GM12878 (cell line): ENCODE results near the gene TAF4. TPM values are rescaled to one million over a fixed set of nuclear protein-coding genes. Genes with fewer than 3 reads are reported as not detected.

ENCODE experiments used
- ATAC-seq: fragments of 200-7000 bp; cut with Tn5 transposase; 3 replicates; pipeline ENCODE4 v1.9.1; 2020; ENCODE audit warnings: mild to moderate bottlenecking, moderate library complexity
- BruUV-seq: library from RNA; stranded (reverse); fragments of 400-500 nt; replicated peaks from 2 replicates; lab custom pipeline; 2021; lab: Mats Ljungman, UMichigan
- CTCF ChIA-PET: fragments of 300-600 bp; sonication (Branson Sonifier 250); formaldehyde crosslinking; extraction: SDS; loops from one replicate; lab custom pipeline; 2021; ENCODE audit warnings: inconsistent platforms; lab: Yijun Ruan, JAX
- POLR2A ChIA-PET: fragments of 350-600 bp; formaldehyde crosslinking; extraction: SDS; loops from one replicate; lab custom pipeline; 2021; ENCODE audit warnings: inconsistent platforms; lab: Charles Lee
- RAD21 ChIA-PET: fragments of 300-600 bp; sonication (Branson Sonifier 250); formaldehyde crosslinking; loops from one replicate; lab custom pipeline; 2023; ENCODE audit warnings: antibody characterized with exemption; ENCODE audit not compliant: unreplicated experiment; lab: Charles Lee
- SMC1A ChIA-PET: fragments of 300-600 bp; sonication (Branson Sonifier 250); formaldehyde crosslinking; loops from one replicate; lab custom pipeline; 2023; ENCODE audit not compliant: unreplicated experiment, uncharacterized antibody; lab: Charles Lee
- DNase-seq: peaks from one replicate; pipeline ENCODE4 v3.0.0-alpha.2; 2011; ENCODE audit warnings: low read depth, low spot score
- FAIRE-seq: peaks from 3 replicates; lab custom pipeline; 2011; peaks lifted over from hg19 to GRCh38; lab: Jason Lieb, UNC
- H2AFZ ChIP-seq: 2 replicates; pipeline ENCODE4 v1.6.0; 2011; ENCODE audit warnings: low read depth, low read length, control low read depth; ENCODE audit not compliant: control insufficient read depth
- H3K27ac ChIP-seq: 2 replicates; pipeline ENCODE4 v1.5.1; 2011; ENCODE audit warnings: control low read depth; ENCODE audit not compliant: control insufficient read depth, insufficient read depth
- H3K27me3 ChIP-seq, 2 experiments: replicated peaks in 1 of 2; 2 replicates each; pipeline versions ENCODE4 v1.6.0 to v1.6.1; 2011; ENCODE audit warnings: low read length in 1 of 2; ENCODE audit not compliant: control insufficient read depth in 2 of 2, insufficient read depth in 2 of 2
- H3K36me3 ChIP-seq, 2 experiments: 2 replicates each; pipeline ENCODE4 v1.5.1; 2011; ENCODE audit warnings: low read length in 1 of 2; ENCODE audit not compliant: control insufficient read depth in 2 of 2, insufficient read depth in 2 of 2
- H3K4me1 ChIP-seq: 2 replicates; pipeline ENCODE4 v1.6.1; 2011; ENCODE audit warnings: mild to moderate bottlenecking, low read length, moderate library complexity, mixed read lengths; ENCODE audit not compliant: control insufficient read depth, insufficient read depth
- H3K4me2 ChIP-seq: 2 replicates; pipeline ENCODE4 v1.6.0; 2011; ENCODE audit warnings: control low read depth; ENCODE audit not compliant: control insufficient read depth, insufficient read depth
- H3K4me3 ChIP-seq: fragments of 200-600 bp; sonication (generic); 2 replicates; pipeline ENCODE4 v1.5.1; 2016
- H3K79me2 ChIP-seq: 2 replicates; pipeline ENCODE4 v1.6.0; 2011; ENCODE audit warnings: low read length; ENCODE audit not compliant: control insufficient read depth, insufficient read depth
- H3K9ac ChIP-seq: 2 replicates; pipeline ENCODE4 v1.8.0; 2011; ENCODE audit warnings: low read length, control low read depth, mixed read lengths; ENCODE audit not compliant: control insufficient read depth, insufficient read depth
- H3K9me3 ChIP-seq: replicated peaks from 3 replicates; pipeline ENCODE4 v1.5.1; 2011; ENCODE audit warnings: mild to moderate bottlenecking, low read length; ENCODE audit not compliant: control insufficient read depth, insufficient read depth
- H4K20me1 ChIP-seq: 2 replicates; pipeline ENCODE4 v1.6.0; 2011; ENCODE audit not compliant: control insufficient read depth, insufficient read depth
- BHLHE40 ChIP-seq, 2 experiments: fragments of 450-650 bp in 1 of 2; IDR thresholded peaks; 2 replicates each; pipeline ENCODE4 v1.6.1; 2011 to 2017; ENCODE audit warnings: low read depth in 2 of 2, borderline replicate concordance in 1 of 2, improper control_type of control experiment in 1 of 2, low read length in 1 of 2, mild to moderate bottlenecking in 1 of 2
- HCFC1 ChIP-seq: fragments of 150-350 bp; IDR thresholded peaks from 2 replicates; pipeline ENCODE4 v1.6.1; 2014; ENCODE audit warnings: low read length
- HDAC2 ChIP-seq: fragments of 200-600 bp; sonication (generic); IDR thresholded peaks from 2 replicates; pipeline ENCODE4 v1.6.1; 2017
- SMC3 ChIP-seq: IDR thresholded peaks from 2 replicates; pipeline ENCODE4 v1.6.1; 2011; ENCODE audit warnings: low read length, improper control_type of control experiment, borderline replicate concordance
- SP1 ChIP-seq: IDR thresholded peaks from one replicate; pipeline ENCODE4 v1.6.1; 2011; ENCODE audit warnings: low read depth, low read length
- STAT1 ChIP-seq: fragments of 450-650 bp; conservative IDR thresholded peaks from 2 replicates; pipeline ENCODE4 v1.6.1; 2014; ENCODE audit warnings: antibody characterized with exemption, mild to moderate bottlenecking
- WGBS: methylation state at CpG from one replicate; pipeline ENCODE4 v1.1.6; 2016; ENCODE audit warnings: low lambda C conversion rate; ENCODE audit not compliant: insufficient replicate concordance, insufficient coverage; ENCODE audit errors: missing lambda C conversion rate; 5-methylcytosine and 5-hydroxymethylcytosine counted together
- in situ Hi-C: fragments of 300-500 bp; cut with MboI; formaldehyde crosslinking; loops from 9 replicates; pipeline ENCODE4 v1.14.3; 2018; ENCODE audit warnings: mixed read lengths
- intact Hi-C: fragments of 100-400 bp; cut with micrococcal nuclease; formaldehyde crosslinking; loops from one replicate; pipeline ENCODE4 v1.14.2; 2022; ENCODE audit not compliant: unreplicated experiment
- polyA plus RNA-seq, 11 experiments: library from polyadenylated mRNA; depleted of rRNA in 4 of 11; unstranded in 6 of 11; stranded (reverse) in 5 of 11; fragments of >200 nt; fragmentation: Nextera tagmentation in 4 of 11; fragmentation: Illumina TruSeq in 1 of 11; extraction: Ambion mirVana in 4 of 11; extraction: Trizol in 1 of 11; gene quantifications; 1 replicate in 1 of 11; 2 replicates in 10 of 11; pipeline versions ENCODE4 v1.2.1 to v1.2.3, GENCODE V29; 2011 to 2016; ENCODE audit warnings: inconsistent platforms in 2 of 11, missing spikeins in 2 of 11, low read depth in 1 of 11
- total RNA-seq, 4 experiments: library from RNA; depleted of rRNA in 3 of 4; stranded (reverse); fragments of >200 nt in 3 of 4; fragmentation: Illumina TruSeq in 1 of 4; extraction: Trizol in 1 of 4; gene quantifications; 2 replicates each; pipeline versions ENCODE4 v1.2.1 to v1.2.3, GENCODE V29; 2013 to 2021
- TF ChIP-seq, protein P1 (sequence below): IDR thresholded peaks from 2 replicates; pipeline ENCODE4 v1.6.1; 2012; ENCODE audit warnings: mild to moderate bottlenecking, low read depth, low read length

Gene TAF4
- total and polyA plus RNA-seq, 10 of the 15 experiments (the other 5 are each of a cell fraction or from before 2014, with no cell fraction given) = 0.39 to 16.9 (median 3.4) TPM

DNA sequence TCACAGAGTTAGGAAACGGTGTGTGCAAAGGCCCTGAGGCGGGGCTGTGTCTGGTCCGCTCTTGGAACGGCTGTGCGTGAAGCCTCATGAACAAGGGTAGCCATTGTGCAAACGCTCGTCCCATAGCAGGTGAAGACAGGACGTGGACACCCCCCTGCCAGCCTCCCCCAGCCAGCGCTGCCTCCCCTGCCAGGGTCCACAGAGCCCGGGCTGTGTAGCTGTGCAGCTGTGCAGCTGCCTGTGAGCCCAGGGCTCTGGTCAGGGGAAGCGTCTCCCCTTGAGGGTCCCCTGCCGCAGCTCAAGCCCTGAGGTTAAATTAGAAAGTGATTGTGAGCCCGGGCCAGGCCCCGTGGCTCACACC lies 139.4 kb downstream of the TAF4 start:
- no peaks in the 10 kb centered on the region for H3K36me3 ChIP-seq
- no peak for ATAC-seq
- H2AFZ ChIP-seq = no peak overlapping the region
- H3K9ac ChIP-seq = no peak overlapping the region
- 53% methylated on average over 14 of the region's 14 CpGs for WGBS
- SMC1A ChIA-PET = no interaction called here
- H3K9me3 ChIP-seq = no peaks in the 10 kb centered on the region; the same call in 2 of the 3 replicates
- H3K4me3 ChIP-seq = no peak overlapping the region
- no peaks in the 10 kb centered on the region for H3K79me2 ChIP-seq
- intact Hi-C loops = no loop called here
- no peaks in the 10 kb centered on the region for H3K4me1 ChIP-seq
- TF ChIP-seq, protein P1, sequence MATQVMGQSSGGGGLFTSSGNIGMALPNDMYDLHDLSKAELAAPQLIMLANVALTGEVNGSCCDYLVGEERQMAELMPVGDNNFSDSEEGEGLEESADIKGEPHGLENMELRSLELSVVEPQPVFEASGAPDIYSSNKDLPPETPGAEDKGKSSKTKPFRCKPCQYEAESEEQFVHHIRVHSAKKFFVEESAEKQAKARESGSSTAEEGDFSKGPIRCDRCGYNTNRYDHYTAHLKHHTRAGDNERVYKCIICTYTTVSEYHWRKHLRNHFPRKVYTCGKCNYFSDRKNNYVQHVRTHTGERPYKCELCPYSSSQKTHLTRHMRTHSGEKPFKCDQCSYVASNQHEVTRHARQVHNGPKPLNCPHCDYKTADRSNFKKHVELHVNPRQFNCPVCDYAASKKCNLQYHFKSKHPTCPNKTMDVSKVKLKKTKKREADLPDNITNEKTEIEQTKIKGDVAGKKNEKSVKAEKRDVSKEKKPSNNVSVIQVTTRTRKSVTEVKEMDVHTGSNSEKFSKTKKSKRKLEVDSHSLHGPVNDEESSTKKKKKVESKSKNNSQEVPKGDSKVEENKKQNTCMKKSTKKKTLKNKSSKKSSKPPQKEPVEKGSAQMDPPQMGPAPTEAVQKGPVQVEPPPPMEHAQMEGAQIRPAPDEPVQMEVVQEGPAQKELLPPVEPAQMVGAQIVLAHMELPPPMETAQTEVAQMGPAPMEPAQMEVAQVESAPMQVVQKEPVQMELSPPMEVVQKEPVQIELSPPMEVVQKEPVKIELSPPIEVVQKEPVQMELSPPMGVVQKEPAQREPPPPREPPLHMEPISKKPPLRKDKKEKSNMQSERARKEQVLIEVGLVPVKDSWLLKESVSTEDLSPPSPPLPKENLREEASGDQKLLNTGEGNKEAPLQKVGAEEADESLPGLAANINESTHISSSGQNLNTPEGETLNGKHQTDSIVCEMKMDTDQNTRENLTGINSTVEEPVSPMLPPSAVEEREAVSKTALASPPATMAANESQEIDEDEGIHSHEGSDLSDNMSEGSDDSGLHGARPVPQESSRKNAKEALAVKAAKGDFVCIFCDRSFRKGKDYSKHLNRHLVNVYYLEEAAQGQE = no peak
- TF ChIP-seq, all 136 proteins: peak for 0
- ChIA-PET CTCF (no interaction called here), POLR2A (no interaction called here), RAD21 (no interaction called here)
- BruUV-seq = no TSS peak
- DNase-seq = no peak
- Histone ChIP-seq H3K27me3 (no peaks in the 10 kb centered on the region), H3K4me2 (no peak overlapping the region), H3K27ac (no peak overlapping the region), H4K20me1 (no peaks in the 10 kb centered on the region)
- FAIRE-seq = no peak
- in situ Hi-C loops = no loop called here

DNA sequence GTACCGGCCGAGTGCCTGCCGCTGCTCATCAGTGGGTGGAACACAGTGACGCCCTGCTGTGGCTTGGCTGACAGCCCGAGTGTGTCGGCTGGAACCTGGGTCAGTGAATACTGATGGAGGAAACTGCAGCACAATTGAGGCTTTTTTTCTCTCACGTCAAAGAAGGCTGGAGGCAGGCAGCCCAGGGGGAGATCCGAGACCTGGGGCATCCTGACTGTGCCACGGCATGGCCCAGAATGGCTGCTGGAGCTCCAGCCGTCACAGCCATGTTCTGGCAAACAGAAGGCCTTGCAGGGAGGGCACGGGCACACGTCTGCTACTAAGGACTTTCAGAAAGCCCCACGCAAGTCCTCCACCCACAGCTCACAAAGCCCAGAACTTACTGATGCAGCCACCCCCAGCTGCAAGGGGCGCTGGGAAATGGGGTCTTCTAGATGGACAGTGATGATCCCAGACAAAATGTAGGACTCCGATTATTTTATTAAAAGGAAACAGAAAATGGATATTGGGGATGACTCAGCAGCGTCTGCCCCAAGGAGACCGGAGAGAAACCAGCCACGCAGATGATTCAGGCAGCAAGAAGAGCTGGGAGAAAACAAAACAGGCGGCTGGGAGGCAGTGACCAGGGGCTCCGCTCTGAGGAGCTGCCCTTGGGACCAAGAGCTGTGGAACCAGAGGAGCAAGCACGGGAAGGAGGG lies 140.0 kb downstream of the TAF4 start:
- H3K9ac ChIP-seq = no peak overlapping the region
- SMC1A ChIA-PET = no interaction called here
- H3K9me3 ChIP-seq = no peaks in the 10 kb centered on the region; the same call in 2 of the 3 replicates
- CTCF ChIA-PET = no interaction called here
- no peaks in the 10 kb centered on the region for H4K20me1 ChIP-seq
- TF ChIP-seq SP1 = no peak
- no peak for TF ChIP-seq HDAC2
- no peak for TF ChIP-seq STAT1
- no peak for TF ChIP-seq HCFC1
- TF ChIP-seq SMC3 = no peak
- TF ChIP-seq BHLHE40 (IDR thresholded peaks at IDR 0.05; ENCODE audit: borderline replicate concordance in 1 of 2, low read depth in 2 of 2, low read length in 1 of 2) = no peak
- H3K79me2 ChIP-seq = no peaks in the 10 kb centered on the region
- intact Hi-C loops = no loop called here
- DNase-seq = no peak
- H3K27me3 ChIP-seq = no peaks in the 10 kb centered on the region; a peak in 1 of 4 replicates
- H2AFZ ChIP-seq = no peak overlapping the region
- no peak for FAIRE-seq
- H3K4me1 ChIP-seq = no peaks in the 10 kb centered on the region
- 51% methylated on average over 21 of the region's 21 CpGs for WGBS
- no peak overlapping the region for H3K4me3 ChIP-seq
- no peak overlapping the region for H3K4me2 ChIP-seq
- H3K27ac ChIP-seq = no peak overlapping the region
- in situ Hi-C loops = no loop called here
- H3K36me3 ChIP-seq = no peaks in the 10 kb centered on the region
- ATAC-seq = no peak
- no TSS peak for BruUV-seq
- POLR2A ChIA-PET = no interaction called here
- RAD21 ChIA-PET = no interaction called here
